Panc1 (cell line): ENCODE measurements around the gene SLC4A1AP. TPM values are rescaled to one million over a fixed set of nuclear protein-coding genes. Genes with fewer than 3 reads are reported as not detected.

ENCODE experiments used
- ATAC-seq: fragments of 200-7000 bp; cut with Tn5 transposase; 2 replicates; pipeline ENCODE4 v1.9.1; 2020; ENCODE audit warnings: mild to moderate bottlenecking, moderate library complexity
- BruUV-seq: library from RNA; stranded (reverse); fragments of 400-500 nt; replicated peaks from 2 replicates; lab custom pipeline; 2021; lab: Mats Ljungman, UMichigan
- CTCF ChIA-PET: fragments of 300-600 bp; sonication (Branson Sonifier 250); formaldehyde crosslinking; loops from one replicate; lab custom pipeline; 2022; ENCODE audit warnings: antibody characterized with exemption; lab: Charles Lee
- POLR2A ChIA-PET: fragments of 300-600 bp; sonication (Branson Sonifier 250); formaldehyde crosslinking; loops from one replicate; lab custom pipeline; 2022; ENCODE audit warnings: antibody characterized with exemption; lab: Charles Lee
- DNase-seq: peaks from one replicate; pipeline ENCODE4 v3.0.0-alpha.2; 2010; ENCODE audit warnings: low read depth, low spot score
- H3K27ac ChIP-seq: 2 replicates; pipeline ENCODE4 v1.5.1; 2011; ENCODE audit warnings: mild to moderate bottlenecking, low read length, inconsistent platforms
- H3K27me3 ChIP-seq: fragments of 200-500 bp; sonication (Bioruptor generic); 2 replicates; pipeline ENCODE4 v1.6.0; 2014; ENCODE audit warnings: low read length, inconsistent platforms; ENCODE audit not compliant: control insufficient read depth, insufficient read depth
- H3K36me3 ChIP-seq: fragments of 200-500 bp; sonication (Bioruptor generic); 2 replicates; pipeline ENCODE4 v1.5.1; 2014; ENCODE audit warnings: inconsistent platforms, mild to moderate bottlenecking, low read length, moderate library complexity; ENCODE audit not compliant: control insufficient read depth, insufficient read depth
- H3K4me1 ChIP-seq: 2 replicates; pipeline ENCODE4 v1.5.1; 2011; ENCODE audit warnings: inconsistent platforms, mild to moderate bottlenecking, low read length, moderate library complexity; ENCODE audit not compliant: control insufficient read depth, insufficient read depth
- H3K4me3 ChIP-seq, 2 experiments: 2 replicates each; pipeline ENCODE4 v1.5.1; 2011 to 2012; ENCODE audit warnings: low read depth in 2 of 2, low read length in 2 of 2, mild to moderate bottlenecking in 2 of 2, inconsistent platforms in 1 of 2, moderate library complexity in 1 of 2
- H3K9me3 ChIP-seq: fragments of 200-500 bp; sonication (Bioruptor generic); 2 replicates; pipeline ENCODE4 v1.5.1; 2014; ENCODE audit warnings: low read depth, mild to moderate bottlenecking, inconsistent platforms, low read length, moderate library complexity; ENCODE audit not compliant: control insufficient read depth, insufficient read depth
- CTCF ChIP-seq: fragments of 450-650 bp; IDR thresholded peaks from 2 replicates; pipeline ENCODE4 v1.5.1; 2017; ENCODE audit warnings: mild to moderate bottlenecking
- POLR2AphosphoS5 ChIP-seq: IDR thresholded peaks from 2 replicates; pipeline ENCODE4 v1.6.1; 2012; ENCODE audit warnings: mild to moderate bottlenecking, low read depth, low read length, moderate library complexity
- REST ChIP-seq, 2 experiments: IDR thresholded peaks; 2 replicates each; pipeline ENCODE4 v1.6.1; 2011 to 2012; ENCODE audit warnings: low read depth in 2 of 2, control low read depth in 1 of 2, low read length in 1 of 2, mild to moderate bottlenecking in 1 of 2, moderate library complexity in 1 of 2; ENCODE audit not compliant: insufficient read depth in 1 of 2
- SIN3A ChIP-seq: IDR thresholded peaks from 2 replicates; pipeline ENCODE4 v1.6.1; 2012; ENCODE audit warnings: low read depth, mild to moderate bottlenecking, low read length, moderate library complexity, borderline replicate concordance; ENCODE audit not compliant: insufficient read depth
- TCF7L2 ChIP-seq: IDR thresholded peaks from 2 replicates; pipeline ENCODE4 v1.6.1; 2011; ENCODE audit warnings: mild to moderate bottlenecking, low read depth, low read length, inconsistent platforms
- in situ Hi-C: cut with HindIII; loops from 2 replicates; pipeline ENCODE4 v1.10.0; 2016; ENCODE audit warnings: low sequenced_read_pairs, low pct_unique_long_range_greater_than_20kb
- intact Hi-C: fragments of 100-400 bp; cut with micrococcal nuclease; formaldehyde crosslinking; loops from one replicate; pipeline ENCODE4 v1.10.0; 2022; ENCODE audit not compliant: unreplicated experiment
- total RNA-seq: library from RNA; stranded (reverse); gene quantifications from one replicate; pipeline ENCODE4 v1.2.1, GENCODE V29; 2021; ENCODE audit not compliant: unreplicated experiment

SLC4A1AP gene
- total RNA-seq, 1 experiment from 2014 or later = 22.2 TPM

- TF ChIP-seq SIN3A = no peak
- no peak for TF ChIP-seq REST (IDR thresholded peaks at IDR 0.05; ENCODE audit: insufficient read depth in 1 of 2, low read depth in 2 of 2, low read length in 1 of 2)
- TF ChIP-seq CTCF = no peak
- no peak for TF ChIP-seq POLR2AphosphoS5
- no peak for TF ChIP-seq TCF7L2
- Histone ChIP-seq H3K9me3 (no peaks in the 10 kb centered on the region), H3K4me1 (no peaks in the 10 kb centered on the region), H3K27ac (no peak overlapping the region), H3K27me3 (no peaks in the 10 kb centered on the region), H3K4me3 (no peak overlapping the region), H3K36me3 (peaks cover 25% of the 10 kb centered on the region)
- ChIA-PET CTCF (no interaction called here), POLR2A (no interaction called here)
- DNase-seq = no peak
- in situ Hi-C loops (no loop called here), intact Hi-C loops (no loop called here)
- no TSS peak for BruUV-seq
- ATAC-seq = no peak; the same call in 1 of the 2 replicates
Measured at GRCh38 chr2:27653397-27653796, 10.3 kb upstream of the SLC4A1AP start.

GRCh38 chr2:27655155-27655951, 8.3 kb upstream of the SLC4A1AP start:
- Histone ChIP-seq H3K4me3 (no peak overlapping the region), H3K27me3 (no peaks in the 10 kb centered on the region), H3K4me1 (no peaks in the 10 kb centered on the region), H3K27ac (no peak overlapping the region), H3K9me3 (no peaks in the 10 kb centered on the region), H3K36me3 (peaks cover 23% of the 10 kb centered on the region)
- no peak for TF ChIP-seq CTCF
- TF ChIP-seq TCF7L2 = no peak
- DNase-seq (no peak), ATAC-seq (0 out of 2 replicates have a peak, but pooled peaks have one; percentile 58)
- intact Hi-C loops (no loop called here), in situ Hi-C loops (no loop called here)
- no TSS peak for BruUV-seq
- POLR2A ChIA-PET = no interaction called here
- CTCF ChIA-PET = no interaction called here
